GM19468 (cell line): ENCODE measurements around the gene KIAA1671.

Source experiments
- ATAC-seq: cut with Tn5 transposase; IDR thresholded peaks from one replicate; pipeline ENCODE4 v1.9.1; 2021; ENCODE audit warnings: mild to moderate bottlenecking, moderate library complexity, moderate number of reproducible peaks; ENCODE audit not compliant: unreplicated experiment; ENCODE audit errors: extremely low read depth

KIAA1671 gene

GRCh38 chr22:25160120-25160996 is 207.8 kb downstream of the KIAA1671 start:
- ATAC-seq, result no peak

GRCh38 chr22:25161017-25161915 is 208.8 kb downstream of the KIAA1671 start:
- no peak for ATAC-seq

GRCh38 chr22:25161916-25162530 is 209.5 kb downstream of the KIAA1671 start:
- ATAC-seq, result no peak

GRCh38 chr22:25162561-25162960 is 210.0 kb downstream of the KIAA1671 start:
- no peak for ATAC-seq

- ATAC-seq, result no peak
These were observed 213.3 kb downstream of the KIAA1671 start for GRCh38 chr22:25165785-25166184.

- no peak for ATAC-seq
These were observed 213.9 kb downstream of the KIAA1671 start for GRCh38 chr22:25166266-25167040.

GRCh38 chr22:25167082-25167481 is 214.6 kb downstream of the KIAA1671 start:
- no peak for ATAC-seq

GRCh38 chr22:25167834-25168601 is 215.5 kb downstream of the KIAA1671 start:
- ATAC-seq, result no peak

- ATAC-seq, result no peak
These were observed 216.9 kb downstream of the KIAA1671 start for GRCh38 chr22:25169278-25170031.

- ATAC-seq, result no peak
These were observed 218.0 kb downstream of the KIAA1671 start for GRCh38 chr22:25170426-25170980.

GRCh38 chr22:25172153-25172552 is 219.6 kb downstream of the KIAA1671 start:
- ATAC-seq, result no peak

- ATAC-seq, result no peak
These were observed 221.8 kb downstream of the KIAA1671 start for GRCh38 chr22:25174156-25174887.

GRCh38 chr22:25174888-25175411 is 222.4 kb downstream of the KIAA1671 start:
- no peak for ATAC-seq

GRCh38 chr22:25176175-25176574 is 223.7 kb downstream of the KIAA1671 start:
- ATAC-seq, result no peak

GRCh38 chr22:25176799-25177198 is 224.3 kb downstream of the KIAA1671 start:
- ATAC-seq, result no peak

- no peak for ATAC-seq
These were observed 224.7 kb downstream of the KIAA1671 start for GRCh38 chr22:25177226-25177625.

- no peak for ATAC-seq
These were observed 225.4 kb downstream of the KIAA1671 start for GRCh38 chr22:25177895-25178294.
